Measurements from ENCODE around the gene FAM3D.

FAM3D gene

DNA sequence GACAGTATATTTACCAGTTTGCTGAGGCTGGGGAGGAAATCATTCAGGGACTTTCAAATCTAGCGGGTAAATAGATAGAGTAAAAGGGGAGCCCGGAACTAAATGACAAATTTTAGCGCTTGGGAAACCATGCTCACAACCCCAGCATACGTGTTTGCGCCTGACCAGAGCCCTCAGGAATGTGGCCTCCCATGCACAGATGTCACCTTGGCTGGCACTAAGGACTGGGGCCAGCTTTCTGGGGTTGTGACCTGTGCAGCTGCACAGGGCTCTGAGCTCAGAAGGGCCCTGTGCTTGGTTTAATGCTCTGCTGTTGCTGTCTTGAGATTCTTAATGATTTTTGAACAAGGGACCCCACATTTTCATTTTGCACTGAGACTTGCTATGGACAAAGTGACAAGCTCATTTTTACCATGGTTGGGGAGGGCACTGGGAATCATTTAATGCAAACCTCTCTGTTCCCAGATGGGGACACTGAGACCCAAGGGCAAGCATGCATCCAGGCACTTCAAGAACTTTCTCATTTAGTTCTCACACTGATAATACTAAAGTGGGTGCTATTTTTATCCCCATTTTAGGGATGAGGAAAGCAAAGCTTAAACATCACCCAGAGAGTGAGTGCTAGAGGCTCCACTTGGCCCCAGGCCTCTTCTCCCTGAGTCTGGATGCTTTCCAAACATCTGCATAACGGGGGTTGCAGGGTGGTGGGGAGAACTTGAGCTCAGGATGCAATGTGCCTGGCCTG lies 45.3 kb downstream of the FAM3D start:
- Histone ChIP-seq H3K9me3 (ENCODE audit: control insufficient read depth, insufficient read depth, low read length) (no peaks in the 10 kb centered on the region), H3K9ac (ENCODE audit: low read depth, low read length) (no peak overlapping the region), H3K36me3 (ENCODE audit: insufficient read depth, low read length) (no peaks in the 10 kb centered on the region), H3K4me1 (ENCODE audit: insufficient read depth, low read length) (no peaks in the 10 kb centered on the region; the same call in 1 of the 2 replicates)

GRCh38 chr3:58620421-58620820 lies 46.2 kb downstream of the FAM3D start:
- Histone ChIP-seq H3K9me3 (ENCODE audit: control insufficient read depth, insufficient read depth, low read length) (no peaks in the 10 kb centered on the region), H3K9ac (ENCODE audit: low read depth, low read length) (no peak overlapping the region), H3K4me1 (ENCODE audit: insufficient read depth, low read length) (no peaks in the 10 kb centered on the region; the same call in 1 of the 2 replicates), H3K36me3 (ENCODE audit: insufficient read depth, low read length) (no peaks in the 10 kb centered on the region)

- Histone ChIP-seq H3K9ac (ENCODE audit: low read depth, low read length) (no peak overlapping the region; the same call in 1 of the 2 replicates), H3K9me3 (ENCODE audit: control insufficient read depth, insufficient read depth, low read length) (no peaks in the 10 kb centered on the region), H3K36me3 (ENCODE audit: insufficient read depth, low read length) (no peaks in the 10 kb centered on the region), H3K4me1 (ENCODE audit: insufficient read depth, low read length) (no peaks in the 10 kb centered on the region; the same call in 1 of the 2 replicates)
These were observed 49.2 kb downstream of the FAM3D start for GRCh38 chr3:58617338-58617761.

DNA sequence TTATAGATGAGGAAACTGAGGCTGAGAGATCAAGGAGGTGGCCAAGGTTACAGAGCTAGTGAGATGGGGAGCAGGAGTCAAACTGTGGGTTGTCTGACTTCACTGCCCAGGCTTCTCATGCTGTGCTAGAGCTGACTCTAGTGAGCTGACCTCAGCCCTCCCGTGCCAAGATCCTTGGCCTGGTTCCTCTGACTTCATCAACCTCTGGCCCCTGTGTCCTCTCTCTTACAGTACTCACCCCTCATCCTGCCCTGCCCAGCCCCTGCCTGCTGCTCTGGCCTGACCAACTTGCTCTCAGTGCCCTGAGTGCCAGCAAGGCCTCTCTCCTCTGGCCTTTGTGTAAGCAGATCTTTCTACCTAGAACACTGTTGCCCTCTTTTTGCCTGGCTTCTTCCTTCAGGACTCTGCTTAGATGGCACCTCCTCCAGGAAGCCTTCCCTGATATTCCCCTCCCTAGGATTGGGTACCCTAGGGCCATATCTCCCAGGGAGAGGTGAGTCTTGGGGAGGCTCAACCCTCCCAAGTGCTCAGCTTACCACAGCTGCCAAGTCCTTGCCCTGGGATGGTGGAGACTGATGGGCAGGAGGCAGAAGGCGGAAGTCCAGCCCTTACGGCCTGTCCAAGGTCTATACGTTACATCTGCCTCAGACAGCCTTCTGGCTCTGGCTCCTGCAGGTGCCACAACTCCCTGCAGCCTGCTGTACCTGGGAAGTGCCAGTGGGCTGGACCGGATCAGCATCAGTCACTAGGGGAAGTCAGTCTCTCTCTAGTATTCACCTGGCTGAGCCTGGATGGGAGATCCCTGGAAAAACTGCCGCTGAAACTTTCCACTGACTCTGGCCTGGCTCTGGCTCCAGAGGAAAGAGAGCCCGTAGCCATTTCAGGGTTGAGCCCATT lies 53.1 kb downstream of the FAM3D start:
- no peaks in the 10 kb centered on the region for H3K36me3 ChIP-seq (ENCODE audit: insufficient read depth, low read length)

GRCh38 chr3:58612830-58613229 lies 53.7 kb downstream of the FAM3D start:
- no peaks in the 10 kb centered on the region for H3K9me3 ChIP-seq (ENCODE audit: control insufficient read depth, insufficient read depth, low read length)
- no peaks in the 10 kb centered on the region for H3K36me3 ChIP-seq (ENCODE audit: insufficient read depth, low read length)
- no peaks in the 10 kb centered on the region for H3K4me1 ChIP-seq (ENCODE audit: insufficient read depth, low read length)
- H3K9ac ChIP-seq (ENCODE audit: low read depth, low read length), result no peak overlapping the region

More for the DNA sequence above, 53.1 kb downstream of the FAM3D start:
- no peaks in the 10 kb centered on the region for H3K4me1 ChIP-seq (ENCODE audit: insufficient read depth, low read length)
- no peaks in the 10 kb centered on the region for H3K9me3 ChIP-seq (ENCODE audit: control insufficient read depth, insufficient read depth, low read length)
- H3K9ac ChIP-seq (ENCODE audit: low read depth, low read length), result no peak overlapping the region

- Histone ChIP-seq H3K9me3 (ENCODE audit: control insufficient read depth, insufficient read depth, low read length) (no peaks in the 10 kb centered on the region), H3K36me3 (ENCODE audit: insufficient read depth, low read length) (no peaks in the 10 kb centered on the region), H3K9ac (ENCODE audit: low read depth, low read length) (no peak overlapping the region), H3K4me1 (ENCODE audit: insufficient read depth, low read length) (no peaks in the 10 kb centered on the region)
These were observed 56.6 kb downstream of the FAM3D start for GRCh38 chr3:58609990-58610389.

DNA sequence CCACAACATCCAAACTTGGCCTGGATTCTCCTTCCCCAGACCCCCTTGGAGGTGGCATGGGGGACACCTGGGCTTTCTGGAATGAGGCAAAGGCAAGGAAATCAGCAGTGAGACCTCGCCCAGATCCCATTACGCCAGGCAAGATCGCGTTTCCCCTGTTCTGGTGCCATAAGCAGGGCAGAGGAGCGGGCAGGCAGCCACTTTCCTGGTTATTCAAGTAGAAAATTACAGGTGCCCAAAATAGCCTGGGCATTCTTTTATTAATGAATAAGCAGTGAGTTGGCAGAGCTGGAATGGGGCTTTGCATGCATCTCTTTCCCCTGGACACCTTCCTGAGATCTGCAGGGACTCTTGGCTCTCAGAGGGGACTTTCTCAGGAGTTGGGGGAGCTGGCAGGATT lies 57.9 kb downstream of the FAM3D start:
- Histone ChIP-seq H3K9ac (ENCODE audit: low read depth, low read length) (no peak overlapping the region), H3K36me3 (ENCODE audit: insufficient read depth, low read length) (no peaks in the 10 kb centered on the region), H3K4me1 (ENCODE audit: insufficient read depth, low read length) (no peaks in the 10 kb centered on the region), H3K9me3 (ENCODE audit: control insufficient read depth, insufficient read depth, low read length) (no peaks in the 10 kb centered on the region)

DNA sequence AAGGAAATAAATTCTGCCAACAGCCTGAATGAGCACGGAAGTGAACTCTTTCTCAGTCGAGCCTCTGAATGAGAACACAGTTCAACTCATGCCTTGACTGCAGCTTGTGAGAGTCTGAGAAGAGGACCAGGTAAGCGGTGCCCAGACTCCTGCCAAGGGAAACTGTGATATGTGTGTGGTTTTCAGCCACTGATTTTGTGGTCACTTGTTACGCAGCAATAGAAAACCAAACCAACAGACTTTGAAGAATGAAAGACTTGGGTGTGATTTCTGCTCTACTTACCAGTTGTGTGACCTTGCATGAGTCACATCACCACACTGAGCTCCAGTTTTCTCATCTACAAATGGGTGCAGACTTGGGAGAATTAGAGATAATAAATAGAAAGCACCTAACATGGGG lies 58.8 kb downstream of the FAM3D start:
- Histone ChIP-seq H3K9me3 (ENCODE audit: control insufficient read depth, insufficient read depth, low read length) (no peaks in the 10 kb centered on the region), H3K9ac (ENCODE audit: low read depth, low read length) (no peak overlapping the region), H3K4me1 (ENCODE audit: insufficient read depth, low read length) (no peaks in the 10 kb centered on the region), H3K36me3 (ENCODE audit: insufficient read depth, low read length) (no peaks in the 10 kb centered on the region)

DNA sequence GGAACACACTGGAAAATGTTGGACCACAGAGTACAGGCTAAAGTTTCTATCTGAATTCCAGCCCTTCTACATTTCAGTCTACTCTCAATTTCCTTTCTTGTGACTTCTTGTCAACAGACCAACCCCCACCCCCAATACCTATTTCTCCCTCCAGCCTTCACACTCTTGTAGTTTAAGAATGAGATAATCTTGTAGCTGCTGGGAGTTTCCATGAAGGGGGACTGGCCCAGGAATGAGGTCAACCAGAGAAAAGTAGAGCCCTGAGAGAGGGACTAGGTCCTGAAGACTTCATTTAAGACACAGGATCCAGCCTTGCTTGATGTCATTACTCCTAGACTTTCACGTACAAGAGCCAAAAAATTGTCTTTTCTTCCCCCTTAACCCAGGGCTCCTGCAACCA lies 59.9 kb downstream of the FAM3D start:
- no peaks in the 10 kb centered on the region for H3K4me1 ChIP-seq (ENCODE audit: insufficient read depth, low read length)

GRCh38 chr3:58604031-58604430 lies 62.5 kb downstream of the FAM3D start:
- no peaks in the 10 kb centered on the region for H3K9me3 ChIP-seq (ENCODE audit: control insufficient read depth, insufficient read depth, low read length)
- H3K4me1 ChIP-seq (ENCODE audit: insufficient read depth, low read length), result no peaks in the 10 kb centered on the region
- H3K36me3 ChIP-seq (ENCODE audit: insufficient read depth, low read length), result no peaks in the 10 kb centered on the region
- no peak overlapping the region for H3K9ac ChIP-seq (ENCODE audit: low read depth, low read length)

More for the DNA sequence above, 59.9 kb downstream of the FAM3D start:
- H3K9me3 ChIP-seq (ENCODE audit: control insufficient read depth, insufficient read depth, low read length), result no peaks in the 10 kb centered on the region
- H3K36me3 ChIP-seq (ENCODE audit: insufficient read depth, low read length), result no peaks in the 10 kb centered on the region
- H3K9ac ChIP-seq (ENCODE audit: low read depth, low read length), result no peak overlapping the region

DNA sequence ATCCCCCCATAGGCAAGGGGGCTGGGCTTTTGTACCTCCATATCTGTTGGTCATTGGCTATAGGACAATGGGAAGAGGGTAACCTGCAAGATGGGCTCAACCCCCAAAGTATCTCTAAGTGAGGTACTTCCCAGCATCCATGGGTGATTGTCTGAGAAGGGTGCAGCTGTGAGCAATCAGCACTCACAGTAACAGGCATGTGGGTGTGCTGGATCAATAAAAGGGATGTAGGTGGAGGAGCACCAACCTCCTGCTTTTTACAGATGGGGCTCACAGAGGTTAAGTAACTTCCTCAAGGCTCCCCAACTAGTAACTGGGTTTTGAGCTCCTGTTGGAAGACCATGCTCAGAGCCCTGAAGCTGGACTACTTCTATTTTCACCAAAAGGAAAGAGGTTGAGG lies 63.0 kb downstream of the FAM3D start:
- Histone ChIP-seq H3K4me1 (ENCODE audit: insufficient read depth, low read length) (peaks cover under 1% of the 10 kb centered on the region; the same call in 1 of the 2 replicates), H3K36me3 (ENCODE audit: insufficient read depth, low read length) (no peaks in the 10 kb centered on the region)

GRCh38 chr3:58597770-58598310 lies 68.7 kb downstream of the FAM3D start:
- H3K9me3 ChIP-seq (ENCODE audit: control insufficient read depth, insufficient read depth, low read length), result no peaks in the 10 kb centered on the region
- no peaks in the 10 kb centered on the region for H3K36me3 ChIP-seq (ENCODE audit: insufficient read depth, low read length)
- no peak overlapping the region for H3K9ac ChIP-seq (ENCODE audit: low read depth, low read length)
- peaks cover 7% of the 10 kb centered on the region; the same call in 1 of the 2 replicates for H3K4me1 ChIP-seq (ENCODE audit: insufficient read depth, low read length)

More for the DNA sequence above, 63.0 kb downstream of the FAM3D start:
- no peaks in the 10 kb centered on the region for H3K9me3 ChIP-seq (ENCODE audit: control insufficient read depth, insufficient read depth, low read length)
- no peak overlapping the region for H3K9ac ChIP-seq (ENCODE audit: low read depth, low read length)

DNA sequence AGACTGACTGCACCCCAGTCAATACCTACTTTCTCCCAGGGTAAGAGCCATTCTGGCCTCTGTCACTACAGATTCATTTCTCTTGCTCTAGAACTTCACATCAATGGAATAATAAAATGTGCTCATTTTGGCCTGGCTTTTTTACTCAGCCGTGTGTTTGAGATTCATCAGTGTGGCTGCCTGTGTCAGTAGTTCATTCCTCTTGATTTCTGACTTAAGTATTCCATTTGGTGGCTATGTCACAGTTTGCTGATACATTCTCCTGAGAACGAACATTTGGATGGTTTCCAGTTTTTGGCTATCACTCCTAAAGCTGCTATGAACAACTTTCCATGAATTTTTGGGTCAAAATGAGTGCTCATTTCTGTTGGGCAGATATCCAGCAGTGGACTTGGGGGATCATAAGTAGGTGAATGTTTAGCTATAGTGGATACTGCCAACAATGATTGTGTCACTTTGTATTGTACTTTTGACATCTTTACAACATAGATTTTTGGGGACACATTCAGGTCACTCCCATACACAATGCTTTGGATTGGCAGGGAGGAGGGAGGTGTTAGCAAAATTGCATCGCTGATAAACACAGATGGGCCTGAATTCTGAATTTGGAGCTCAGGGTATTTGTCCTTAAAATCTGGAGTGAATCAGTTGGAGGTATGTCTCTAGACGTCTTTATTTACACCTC lies 69.6 kb downstream of the FAM3D start:
- Histone ChIP-seq H3K36me3 (ENCODE audit: insufficient read depth, low read length) (no peaks in the 10 kb centered on the region), H3K9ac (ENCODE audit: low read depth, low read length) (no peak overlapping the region), H3K9me3 (ENCODE audit: control insufficient read depth, insufficient read depth, low read length) (no peaks in the 10 kb centered on the region), H3K4me1 (ENCODE audit: insufficient read depth, low read length) (peaks cover 7% of the 10 kb centered on the region; the same call in 1 of the 2 replicates)

- Histone ChIP-seq H3K9me3 (ENCODE audit: control insufficient read depth, insufficient read depth, low read length) (no peaks in the 10 kb centered on the region), H3K9ac (ENCODE audit: low read depth, low read length) (no peak overlapping the region), H3K36me3 (ENCODE audit: insufficient read depth, low read length) (no peaks in the 10 kb centered on the region), H3K4me1 (ENCODE audit: insufficient read depth, low read length) (peaks cover 7% of the 10 kb centered on the region; the same call in 1 of the 2 replicates)
These were observed 72.5 kb downstream of the FAM3D start for GRCh38 chr3:58594117-58594516.

Measured in ES-I3 (cell line).